IMR-90 (cell line): ENCODE data around the gene AK2. TPM values are rescaled to one million over a fixed set of nuclear protein-coding genes. Genes with fewer than 3 reads are reported as not detected.

Experiments
- ATAC-seq: fragments of 200-7000 bp; cut with Tn5 transposase; 2 replicates; pipeline ENCODE4 v1.9.1; 2020; ENCODE audit warnings: low read depth, mild to moderate bottlenecking, moderate library complexity
- BruUV-seq: library from RNA; stranded (reverse); fragments of 400-500 nt; replicated peaks from 2 replicates; lab custom pipeline; 2021; lab: Mats Ljungman, UMichigan
- CTCF ChIA-PET: fragments of 300-600 bp; formaldehyde crosslinking; extraction: SDS; loops from one replicate; lab custom pipeline; 2021; ENCODE audit warnings: antibody characterized with exemption; lab: Yijun Ruan, JAX
- POLR2A ChIA-PET: fragments of 300-600 bp; sonication (Branson Sonifier 250); formaldehyde crosslinking; loops from one replicate; lab custom pipeline; 2022; ENCODE audit warnings: antibody characterized with exemption; ENCODE audit not compliant: unreplicated experiment; lab: Charles Lee
- DNase-seq: peaks from one replicate; pipeline ENCODE4 v3.0.0; 2013
- H2AFZ ChIP-seq: replicated peaks from 2 replicates; pipeline ENCODE3; 2013; ENCODE audit warnings: low read length, mild to moderate bottlenecking; ENCODE audit not compliant: poor library complexity
- H2AK5ac ChIP-seq: 2 replicates; pipeline ENCODE4 v1.6.1; 2013; ENCODE audit warnings: low read depth, low read length, inconsistent platforms
- H2AK9ac ChIP-seq: replicated peaks from 2 replicates; pipeline ENCODE3; 2013; ENCODE audit warnings: mild to moderate bottlenecking, low read depth, low read length, moderate library complexity; ENCODE audit not compliant: poor library complexity
- H2BK120ac ChIP-seq: 2 replicates; pipeline ENCODE4 v1.6.1; 2013; ENCODE audit warnings: low read depth, low read length, inconsistent platforms
- H2BK15ac ChIP-seq: 3 replicates; pipeline ENCODE4 v1.6.1; 2013; ENCODE audit warnings: low read depth, low read length, inconsistent platforms
- H2BK20ac ChIP-seq: 2 replicates; pipeline ENCODE4 v1.6.1; 2013; ENCODE audit warnings: low read depth, mild to moderate bottlenecking, inconsistent platforms, low read length, moderate library complexity
- H2BK5ac ChIP-seq: 2 replicates; pipeline ENCODE4 v1.6.1; 2013; ENCODE audit warnings: mild to moderate bottlenecking, low read depth, low read length, inconsistent platforms; ENCODE audit not compliant: poor library complexity, severe bottlenecking
- H3K14ac ChIP-seq: replicated peaks from 2 replicates; pipeline ENCODE4 v1.6.1; 2013; ENCODE audit warnings: low read depth, low read length, inconsistent platforms
- H3K18ac ChIP-seq: 2 replicates; pipeline ENCODE4 v1.6.1; 2013; ENCODE audit warnings: low read depth, low read length, control low read depth
- H3K23ac ChIP-seq: 2 replicates; pipeline ENCODE4 v1.6.1; 2013; ENCODE audit warnings: low read depth, low read length, inconsistent platforms
- H3K27ac ChIP-seq: 2 replicates; pipeline ENCODE4 v1.5.1; 2013; ENCODE audit warnings: mild to moderate bottlenecking, control low read depth, low read length; ENCODE audit not compliant: insufficient read depth
- H3K27me3 ChIP-seq: 2 replicates; pipeline ENCODE4 v1.6.1; 2013; ENCODE audit warnings: low read length; ENCODE audit not compliant: control insufficient read depth, insufficient read depth
- H3K36me3 ChIP-seq: 2 replicates; pipeline ENCODE4 v1.6.1; 2013; ENCODE audit warnings: low read length, mixed read lengths; ENCODE audit not compliant: control insufficient read depth, insufficient read depth
- H3K4ac ChIP-seq: 2 replicates; pipeline ENCODE4 v1.6.1; 2013; ENCODE audit warnings: low read depth, low read length, inconsistent platforms
- H3K4me1 ChIP-seq: 2 replicates; pipeline ENCODE4 v1.6.1; 2013; ENCODE audit warnings: low read length, mixed read lengths; ENCODE audit not compliant: control insufficient read depth, insufficient read depth
- H3K4me2 ChIP-seq: 2 replicates; pipeline ENCODE4 v1.6.1; 2013; ENCODE audit warnings: low read depth, mild to moderate bottlenecking, control low read depth, low read length, moderate library complexity
- H3K4me3 ChIP-seq: 2 replicates; pipeline ENCODE4 v1.5.1; 2013; ENCODE audit warnings: low read depth, mild to moderate bottlenecking, control low read depth, low read length, moderate library complexity; ENCODE audit not compliant: insufficient read depth
- H3K56ac ChIP-seq: 2 replicates; pipeline ENCODE4 v1.6.1; 2013; ENCODE audit warnings: low read length, inconsistent platforms; ENCODE audit not compliant: insufficient read depth; ENCODE audit errors: extremely low read depth
- H3K79me1 ChIP-seq, 2 experiments: 2 replicates each; pipeline ENCODE4 v1.6.1; 2013; ENCODE audit warnings: low read length in 2 of 2, inconsistent platforms in 1 of 2, low read depth in 1 of 2
- H3K9ac ChIP-seq: 2 replicates; pipeline ENCODE4 v1.6.1; 2013; ENCODE audit warnings: low read depth, low read length, control low read depth
- H3K9me1 ChIP-seq: 2 replicates; pipeline ENCODE4 v1.6.1; 2013; ENCODE audit warnings: low read length, inconsistent platforms; ENCODE audit not compliant: insufficient read depth
- H3K9me3 ChIP-seq: 2 replicates; pipeline ENCODE4 v1.6.1; 2013; ENCODE audit warnings: low read length; ENCODE audit not compliant: control insufficient read depth, insufficient read depth
- H4K20me1 ChIP-seq: 2 replicates; pipeline ENCODE4 v1.6.1; 2013; ENCODE audit warnings: low read length, inconsistent platforms; ENCODE audit not compliant: insufficient read depth
- H4K5ac ChIP-seq: 2 replicates; pipeline ENCODE4 v1.6.1; 2013; ENCODE audit warnings: mild to moderate bottlenecking, low read depth, low read length, control low read depth
- H4K8ac ChIP-seq, 2 experiments: 2 replicates each; pipeline ENCODE4 v1.6.1; 2013; ENCODE audit warnings: low read depth in 2 of 2, low read length in 2 of 2, control low read depth in 1 of 2, inconsistent platforms in 1 of 2
- H4K91ac ChIP-seq: 2 replicates; pipeline ENCODE4 v1.6.1; 2013; ENCODE audit warnings: low read depth, low read length, inconsistent platforms; ENCODE audit not compliant: insufficient read depth
- CHD1 ChIP-seq: IDR thresholded peaks from 2 replicates; pipeline ENCODE4 v1.6.1; 2012; ENCODE audit warnings: low read depth, low read length, improper control_type of control experiment
- CTCF ChIP-seq: conservative IDR thresholded peaks from 2 replicates; pipeline ENCODE4 v1.5.1; 2012; ENCODE audit warnings: mild to moderate bottlenecking, low read depth, low read length, improper control_type of control experiment
- ELK1 ChIP-seq: fragments of 150-350 bp; IDR thresholded peaks from 2 replicates; pipeline ENCODE4 v1.6.1; 2016; ENCODE audit warnings: low read depth, mild to moderate bottlenecking, low read length, moderate library complexity, borderline replicate concordance
- MAFK ChIP-seq: IDR thresholded peaks from 2 replicates; pipeline ENCODE4 v1.6.1; 2012; ENCODE audit warnings: low read depth, low read length, improper control_type of control experiment
- MAZ ChIP-seq: IDR thresholded peaks from 2 replicates; pipeline ENCODE4 v1.6.1; 2012; ENCODE audit warnings: low read depth, mild to moderate bottlenecking, low read length, improper control_type of control experiment, moderate library complexity, borderline replicate concordance
- MXI1 ChIP-seq: IDR thresholded peaks from 2 replicates; pipeline ENCODE4 v1.6.1; 2012; ENCODE audit warnings: low read depth, mild to moderate bottlenecking, low read length, moderate library complexity, borderline replicate concordance
- NFE2L2 ChIP-seq: fragments of 150-350 bp; IDR thresholded peaks from 2 replicates; pipeline ENCODE4 v1.6.1; 2016; ENCODE audit warnings: low read depth, mild to moderate bottlenecking, low read length
- POLR2A ChIP-seq: IDR thresholded peaks from 2 replicates; pipeline ENCODE4 v1.6.1; 2012; ENCODE audit warnings: mild to moderate bottlenecking, low read depth, low read length
- RFX5 ChIP-seq: IDR thresholded peaks from 2 replicates; pipeline ENCODE4 v1.8.0; 2012; ENCODE audit warnings: low read depth, mild to moderate bottlenecking, low read length, moderate library complexity
- USF2 ChIP-seq: fragments of 150-350 bp; IDR thresholded peaks from 2 replicates; pipeline ENCODE4 v1.6.1; 2017; ENCODE audit warnings: mild to moderate bottlenecking, antibody characterized with exemption, low read length, low read depth
- WGBS, 2 experiments: methylation state at CpG; one replicate each; pipeline versions ENCODE4 v1.1.5 to v1.1.7; 2013; ENCODE audit warnings: missing lambda C conversion rate in 2 of 2; ENCODE audit not compliant: insufficient read length in 1 of 2; ENCODE audit errors: extremely low coverage in 2 of 2; 5-methylcytosine and 5-hydroxymethylcytosine counted together
- dilution Hi-C: fragments of 300-500 bp; cut with HindIII; formaldehyde crosslinking; loops from one replicate; pipeline ENCODE4 v1.14.3; 2018; ENCODE audit warnings: low sequenced_read_pairs; ENCODE audit not compliant: unreplicated experiment
- in situ Hi-C: fragments of 300-500 bp; cut with MboI; formaldehyde crosslinking; loops from 3 replicates; pipeline ENCODE4 v1.14.3; 2019; ENCODE audit warnings: low sequenced_read_pairs, inconsistent platforms, mixed read lengths
- intact Hi-C: fragments of 100-400 bp; cut with micrococcal nuclease; formaldehyde crosslinking; loops from 2 replicates; pipeline ENCODE4 v1.10.0; 2022
- polyA plus RNA-seq, 3 experiments: library from polyadenylated mRNA; depleted of rRNA; stranded (reverse); fragments of >200 nt; gene quantifications; 2 replicates each; pipeline ENCODE4 v1.2.3, GENCODE V29; 2012; ENCODE audit warnings: low replicate concordance in 1 of 3
- total RNA-seq: library from RNA; depleted of rRNA; stranded (reverse); fragments of >200 nt; gene quantifications from 2 replicates; pipeline ENCODE4 v1.2.3, GENCODE V29; 2012

Gene AK2
- total and polyA plus RNA-seq, 2 of the 4 experiments (the other 2 are of a cell fraction), result 118 to 203 TPM

- Histone ChIP-seq H3K27me3 (no peaks in the 10 kb centered on the region), H3K79me1 (no peaks in the 10 kb centered on the region; a peak in 1 of 4 replicates), H3K9me1 (peaks cover 17% of the 10 kb centered on the region), H4K20me1 (peaks cover 4% of the 10 kb centered on the region), H4K8ac (peak overlapping the region in 1 of 2 experiments; percentile 3; a peak in 1 of 4 replicates), H3K4me1 (peaks cover 26% of the 10 kb centered on the region), H2BK5ac (no peak overlapping the region), H3K23ac (no peak overlapping the region), H2BK15ac (peak overlapping the region; percentile 27; the same call in 1 of the 3 replicates), H2AK9ac (peak overlapping the region; percentile 6), H3K27ac (no peak overlapping the region), H3K18ac (no peak overlapping the region), H3K4me2 (no peak overlapping the region; the same call in 1 of the 2 replicates), H3K14ac (peak overlapping the region; percentile 5; the same call in 1 of the 2 replicates), H3K56ac (no peak overlapping the region), H4K5ac (no peak overlapping the region), H2BK120ac (no peak overlapping the region), H2AK5ac (peak overlapping the region; percentile 47), H2AFZ (peak overlapping the region; percentile 21), H3K36me3 (no peaks in the 10 kb centered on the region), H3K4me3 (no peak overlapping the region), H2BK20ac (peak overlapping the region; percentile 20; the same call in 1 of the 2 replicates), H3K4ac (peak overlapping the region; percentile 2; the same call in 1 of the 2 replicates), H4K91ac (no peak overlapping the region), H3K9me3 (no peaks in the 10 kb centered on the region), H3K9ac (no peak overlapping the region)
- ChIA-PET POLR2A (no interaction called here), CTCF (interaction anchor here (0.6 to 1.0 kb wide), 2 partner anchors 51 to 1899 kb away, joined by 4 read pairs; no protein-coding TSS in a partner anchor)
- dilution Hi-C loops (no loop called here), in situ Hi-C loops (no loop called here), intact Hi-C loops (no loop called here)
- ATAC-seq (peak; percentile 10), DNase-seq (peak; percentile 74)
- TF ChIP-seq MAZ, result no peak
- no peak for TF ChIP-seq USF2
- no peak for TF ChIP-seq RFX5
- no peak for TF ChIP-seq MAFK
- TF ChIP-seq MXI1, result no peak
- TF ChIP-seq CTCF, result no peak
- no peak for TF ChIP-seq POLR2A
- TF ChIP-seq NFE2L2, result no peak
- no peak for TF ChIP-seq CHD1
- no peak for TF ChIP-seq ELK1
- WGBS, 2 experiments, result no CpG with 5 or more reads among the region's 1 CpG
- BruUV-seq, result no TSS peak
These were observed 52.1 kb downstream of the AK2 start for GRCh38 chr1:32984455-32985171.
